K562 (cell line): ENCODE measurements around the gene LTA. TPM values are rescaled to one million over a fixed set of nuclear protein-coding genes. Genes with fewer than 3 reads are reported as not detected.
A peak's percentile ranks its signal among the peaks of the same experiment; 100 is the strongest.

Source experiments
- POLR2H ChIP-seq: IDR thresholded peaks from 2 replicates; pipeline ENCODE4 v1.6.1; 2016; ENCODE audit warnings: missing genetic modification characterization, low read depth, mild to moderate bottlenecking, control low read depth, missing compliant biosample characterization, moderate library complexity
- STAG1 ChIP-seq: sonication (generic); formaldehyde crosslinking; IDR thresholded peaks from 2 replicates; pipeline ENCODE4 v1.5.0; 2020; ENCODE audit warnings: missing genetic modification reagents, borderline replicate concordance
- TEAD1 ChIP-seq, 2 experiments: fragments of 450-650 bp in 1 of 2; sonication (generic) in 1 of 2; formaldehyde crosslinking; IDR thresholded peaks; 2 replicates each; pipeline versions ENCODE4 v1.4.0 to v1.8.0; 2020 to 2022; ENCODE audit warnings: mild to moderate bottlenecking in 2 of 2, missing genetic modification reagents in 1 of 2
- ZNF583 ChIP-seq: fragments of 250-450 bp; sonication (Bioruptor Pico); IDR thresholded peaks from 2 replicates; pipeline ENCODE4 v1.4.0; 2020
- ZNF707 ChIP-seq: fragments of 250-450 bp; sonication (Bioruptor Pico); conservative IDR thresholded peaks from 2 replicates; pipeline ENCODE4 v1.8.0; 2022; ENCODE audit warnings: inconsistent platforms, mild to moderate bottlenecking, moderate library complexity
- polyA plus RNA-seq, 8 experiments: library from polyadenylated mRNA; depleted of rRNA in 4 of 8; stranded (reverse) in 5 of 8; unstranded in 3 of 8; fragments of >200 nt; fragmentation: Nextera tagmentation in 2 of 8; fragmentation: Illumina TruSeq in 1 of 8; extraction: Ambion mirVana in 2 of 8; extraction: Trizol in 1 of 8; gene quantifications; 2 replicates each; pipeline versions ENCODE4 v1.2.1 to v1.2.3, GENCODE V29; 2011 to 2014; ENCODE audit warnings: inconsistent platforms in 1 of 8, missing spikeins in 1 of 8
- total RNA-seq, 7 experiments: library from RNA; depleted of rRNA in 6 of 7; stranded (reverse); fragments of >200 nt in 6 of 7; fragmentation: Illumina TruSeq in 2 of 7; extraction: Trizol in 2 of 7; gene quantifications; 2 replicates each; pipeline versions ENCODE4 v1.2.1 to v1.2.3, GENCODE V29; 2011 to 2021; ENCODE audit warnings: low replicate concordance in 1 of 7
- TF ChIP-seq, protein P1 (sequence below), 3 experiments: fragments of 200-800 bp in 1 of 3; fragments of 250-450 bp in 1 of 3; fragments of 450-650 bp in 1 of 3; sonication (Bioruptor Pico) in 1 of 3; sonication (Bioruptor generic) in 1 of 3; formaldehyde crosslinking in 1 of 3; IDR thresholded peaks; 2 replicates each; pipeline versions ENCODE4 v1.6.1 to v1.8.0; 2016 to 2022; ENCODE audit warnings: mild to moderate bottlenecking in 2 of 3, missing genetic modification characterization in 2 of 3, missing compliant biosample characterization in 1 of 3, moderate library complexity in 1 of 3

Gene LTA
- total and polyA plus RNA-seq, 9 of the 15 experiments (the other 6 are each of a cell fraction or from before 2014, with no cell fraction given): 0.80 TPM; not detected in 8

DNA sequence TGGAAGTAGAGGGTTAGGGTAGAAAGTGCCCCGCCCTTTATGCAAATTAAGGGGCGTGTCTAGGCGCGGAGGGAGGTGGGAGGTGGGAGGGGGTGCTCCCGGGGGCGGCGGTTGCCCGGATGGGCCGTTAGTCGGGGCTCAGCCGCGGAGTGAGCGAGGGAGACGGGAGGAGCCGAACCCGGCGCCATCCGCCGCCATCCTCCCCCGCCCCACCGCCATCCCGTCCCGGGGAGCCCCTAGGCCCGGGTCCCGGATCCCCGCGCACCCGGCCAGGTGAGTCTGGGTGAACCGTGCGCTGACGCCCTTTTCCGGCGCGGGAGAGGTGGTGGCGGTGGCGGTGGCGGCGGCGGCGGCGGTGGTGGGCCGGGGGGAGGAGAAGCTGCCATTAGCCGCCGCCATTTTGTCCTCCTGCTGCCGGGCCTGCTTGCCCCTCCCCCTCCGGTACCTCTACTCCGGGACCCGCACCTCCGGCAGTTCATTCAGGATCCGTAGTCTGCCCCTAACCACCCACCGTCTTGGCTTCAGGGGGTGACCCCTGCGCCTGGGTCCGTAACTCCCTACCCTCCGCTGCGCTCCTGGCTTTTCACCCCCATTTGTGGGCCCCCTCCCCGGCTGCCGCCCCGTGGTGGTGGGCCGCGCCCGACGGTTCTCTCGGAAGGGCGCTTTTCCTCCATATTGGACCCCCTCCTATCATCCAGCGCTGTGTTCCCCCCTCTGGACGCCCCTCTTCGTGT, 48.7 kb downstream of the LTA start, which contains the start of gene PRRC2A (continued):
- TF ChIP-seq, protein P1, sequence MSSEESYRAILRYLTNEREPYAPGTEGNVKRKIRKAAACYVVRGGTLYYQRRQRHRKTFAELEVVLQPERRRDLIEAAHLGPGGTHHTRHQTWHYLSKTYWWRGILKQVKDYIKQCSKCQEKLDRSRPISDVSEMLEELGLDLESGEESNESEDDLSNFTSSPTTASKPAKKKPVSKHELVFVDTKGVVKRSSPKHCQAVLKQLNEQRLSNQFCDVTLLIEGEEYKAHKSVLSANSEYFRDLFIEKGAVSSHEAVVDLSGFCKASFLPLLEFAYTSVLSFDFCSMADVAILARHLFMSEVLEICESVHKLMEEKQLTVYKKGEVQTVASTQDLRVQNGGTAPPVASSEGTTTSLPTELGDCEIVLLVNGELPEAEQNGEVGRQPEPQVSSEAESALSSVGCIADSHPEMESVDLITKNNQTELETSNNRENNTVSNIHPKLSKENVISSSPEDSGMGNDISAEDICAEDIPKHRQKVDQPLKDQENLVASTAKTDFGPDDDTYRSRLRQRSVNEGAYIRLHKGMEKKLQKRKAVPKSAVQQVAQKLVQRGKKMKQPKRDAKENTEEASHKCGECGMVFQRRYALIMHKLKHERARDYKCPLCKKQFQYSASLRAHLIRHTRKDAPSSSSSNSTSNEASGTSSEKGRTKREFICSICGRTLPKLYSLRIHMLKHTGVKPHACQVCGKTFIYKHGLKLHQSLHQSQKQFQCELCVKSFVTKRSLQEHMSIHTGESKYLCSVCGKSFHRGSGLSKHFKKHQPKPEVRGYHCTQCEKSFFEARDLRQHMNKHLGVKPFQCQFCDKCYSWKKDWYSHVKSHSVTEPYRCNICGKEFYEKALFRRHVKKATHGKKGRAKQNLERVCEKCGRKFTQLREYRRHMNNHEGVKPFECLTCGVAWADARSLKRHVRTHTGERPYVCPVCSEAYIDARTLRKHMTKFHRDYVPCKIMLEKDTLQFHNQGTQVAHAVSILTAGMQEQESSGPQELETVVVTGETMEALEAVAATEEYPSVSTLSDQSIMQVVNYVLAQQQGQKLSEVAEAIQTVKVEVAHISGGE (CRISPR knock-in tag; IDR thresholded peaks at IDR 0.05): peak in 2 of 3 experiments; percentile 18 to 79; a peak in 2 of 6 replicates
- TF ChIP-seq STAG1 (CRISPR knock-in tag) (peak; percentile 18; the same call in 1 of the 2 replicates), ZNF707 (CRISPR knock-in tag) (no peak), ZNF583 (CRISPR knock-in tag) (peak; percentile 67; the same call in 1 of the 2 replicates), TEAD1 (CRISPR knock-in tag; IDR thresholded peaks at IDR 0.05) (peak in 1 of 2 experiments; percentile 49; a peak in 2 of 4 replicates), POLR2H (tag) (peak; percentile 95)
